Measurements from ENCODE around the gene PPBP. TPM values are rescaled to one million over a fixed set of nuclear protein-coding genes. Genes with fewer than 3 reads are reported as not detected.
"Not testable (repeated sequence)": the region's sequence is repeated elsewhere in the genome, so short reads cannot be mapped to it uniquely, and the experiment has no call there.

The PPBP gene
- polyA plus RNA-seq, 1 donor from 2014 or later = not detected

DNA sequence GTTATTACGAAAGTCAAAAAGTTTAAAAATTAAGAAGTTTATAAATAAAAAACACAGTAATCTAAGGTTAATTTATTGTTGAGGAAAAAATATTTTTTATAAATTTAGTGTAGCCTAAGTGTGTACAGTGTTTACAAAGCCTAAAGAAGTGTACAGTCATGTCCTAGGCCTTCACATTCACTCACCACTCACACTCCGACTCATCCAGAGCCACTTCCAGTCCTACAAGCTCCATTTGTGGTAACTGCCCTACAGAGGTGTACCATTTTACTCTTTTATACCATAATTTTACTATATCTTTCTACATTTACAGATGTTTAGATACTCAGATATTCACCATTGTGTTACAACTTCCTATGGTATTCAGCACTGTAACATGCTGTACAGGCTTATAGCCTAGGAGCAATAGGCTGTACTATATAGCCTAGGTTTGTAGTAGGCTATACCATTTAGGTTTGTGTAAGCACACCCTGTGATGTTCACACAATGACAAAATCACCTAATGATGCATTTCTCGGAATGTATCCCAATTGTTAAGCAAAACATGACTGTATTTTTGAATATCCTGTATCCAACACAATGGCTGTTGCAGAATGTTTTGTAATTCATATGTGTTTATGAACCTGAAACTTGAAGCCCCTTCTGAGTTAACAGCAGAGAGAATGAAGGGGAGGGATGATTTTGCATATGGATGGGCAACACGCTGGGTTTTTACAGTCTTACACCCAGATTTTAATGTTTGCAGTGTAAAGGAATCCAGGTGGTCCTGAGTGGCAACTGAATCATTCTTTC is 3.1 kb downstream of the PPBP start:
- TF ChIP-seq, protein P1, sequence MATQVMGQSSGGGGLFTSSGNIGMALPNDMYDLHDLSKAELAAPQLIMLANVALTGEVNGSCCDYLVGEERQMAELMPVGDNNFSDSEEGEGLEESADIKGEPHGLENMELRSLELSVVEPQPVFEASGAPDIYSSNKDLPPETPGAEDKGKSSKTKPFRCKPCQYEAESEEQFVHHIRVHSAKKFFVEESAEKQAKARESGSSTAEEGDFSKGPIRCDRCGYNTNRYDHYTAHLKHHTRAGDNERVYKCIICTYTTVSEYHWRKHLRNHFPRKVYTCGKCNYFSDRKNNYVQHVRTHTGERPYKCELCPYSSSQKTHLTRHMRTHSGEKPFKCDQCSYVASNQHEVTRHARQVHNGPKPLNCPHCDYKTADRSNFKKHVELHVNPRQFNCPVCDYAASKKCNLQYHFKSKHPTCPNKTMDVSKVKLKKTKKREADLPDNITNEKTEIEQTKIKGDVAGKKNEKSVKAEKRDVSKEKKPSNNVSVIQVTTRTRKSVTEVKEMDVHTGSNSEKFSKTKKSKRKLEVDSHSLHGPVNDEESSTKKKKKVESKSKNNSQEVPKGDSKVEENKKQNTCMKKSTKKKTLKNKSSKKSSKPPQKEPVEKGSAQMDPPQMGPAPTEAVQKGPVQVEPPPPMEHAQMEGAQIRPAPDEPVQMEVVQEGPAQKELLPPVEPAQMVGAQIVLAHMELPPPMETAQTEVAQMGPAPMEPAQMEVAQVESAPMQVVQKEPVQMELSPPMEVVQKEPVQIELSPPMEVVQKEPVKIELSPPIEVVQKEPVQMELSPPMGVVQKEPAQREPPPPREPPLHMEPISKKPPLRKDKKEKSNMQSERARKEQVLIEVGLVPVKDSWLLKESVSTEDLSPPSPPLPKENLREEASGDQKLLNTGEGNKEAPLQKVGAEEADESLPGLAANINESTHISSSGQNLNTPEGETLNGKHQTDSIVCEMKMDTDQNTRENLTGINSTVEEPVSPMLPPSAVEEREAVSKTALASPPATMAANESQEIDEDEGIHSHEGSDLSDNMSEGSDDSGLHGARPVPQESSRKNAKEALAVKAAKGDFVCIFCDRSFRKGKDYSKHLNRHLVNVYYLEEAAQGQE (IDR thresholded peaks at IDR 0.05; ENCODE audit: borderline replicate concordance) = no peak
- no peak for TF ChIP-seq SMC3 (conservative IDR thresholded peaks at IDR 0.05; ENCODE audit: poor library complexity)
- Histone ChIP-seq H3F3A (ENCODE audit: insufficient read depth, low read length, poor library complexity, severe bottlenecking) (no peaks in the 10 kb centered on the region), H3K27me3 (ENCODE audit: insufficient read depth, low read depth, low read length) (no peaks in the 10 kb centered on the region), H4K20me1 (ENCODE audit: insufficient read depth) (no peaks in the 10 kb centered on the region), H3K4me3 (ENCODE audit: low read length) (no peak overlapping the region), H3K36me3 (ENCODE audit: insufficient read depth, low read length) (no peaks in the 10 kb centered on the region), H3K27ac (ENCODE audit: low read length) (no peak overlapping the region), H3K9me3 (ENCODE audit: low read length) (no peaks in the 10 kb centered on the region), H3K79me2 (replicated peaks; ENCODE audit: insufficient read depth, low read length) (no peaks in the 10 kb centered on the region), H3K9ac (ENCODE audit: low read length) (no peak overlapping the region), H3K9me2 (ENCODE audit: insufficient read depth, low read length) (no peaks in the 10 kb centered on the region), H2AFZ (ENCODE audit: low read depth, low read length) (no peak overlapping the region), H3K4me2 (ENCODE audit: low read length) (no peak overlapping the region)

DNA sequence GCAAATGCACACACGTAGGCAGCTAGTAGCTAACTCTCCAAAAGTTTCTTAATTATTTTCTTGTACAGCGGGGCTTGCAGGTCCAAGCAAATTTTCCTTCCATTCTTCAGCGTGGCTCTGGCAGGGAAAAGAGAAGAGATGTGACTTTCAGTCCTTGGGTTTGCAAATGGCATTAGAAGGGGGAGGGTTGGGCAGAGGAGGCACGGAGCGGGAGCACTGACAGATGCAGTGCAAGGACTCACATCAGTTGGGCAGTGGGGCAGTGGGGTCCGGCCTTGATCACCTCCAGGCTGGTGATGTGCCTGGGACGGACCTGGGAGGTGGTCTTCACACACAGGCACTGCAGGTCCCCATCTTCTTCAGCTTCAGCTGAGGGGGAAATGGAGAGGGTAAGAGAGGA is 6.8 kb downstream of the PPBP start:
- H2AFZ ChIP-seq (ENCODE audit: low read depth, low read length) = not testable (repeated sequence)

DNA sequence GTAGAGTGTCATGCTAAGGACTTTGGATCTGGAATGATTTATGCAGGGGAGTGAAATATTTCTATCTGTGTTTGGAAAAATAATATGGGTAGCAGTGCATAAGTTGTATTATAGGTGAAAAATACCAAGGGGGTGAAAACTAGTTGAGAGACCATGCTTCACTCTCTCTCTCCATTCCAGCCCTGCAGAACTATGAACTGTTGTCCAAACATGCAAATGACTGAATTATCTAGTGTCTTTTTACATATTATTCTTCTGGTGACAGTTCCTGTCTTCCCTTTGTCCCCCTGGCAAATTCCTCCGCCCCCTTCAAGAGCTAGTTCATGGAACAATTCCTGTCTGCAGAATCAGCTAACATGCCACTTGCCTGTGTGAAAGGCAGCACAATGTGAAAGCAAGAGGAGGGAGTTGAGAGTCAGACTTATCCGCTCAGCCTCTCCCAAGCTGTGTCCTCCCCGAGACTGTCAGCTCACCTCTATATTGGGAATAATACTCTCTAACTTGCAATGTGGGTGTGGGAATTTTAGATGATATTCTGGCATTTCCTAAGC is 8.5 kb downstream of the PPBP start:
- TF ChIP-seq EP300 (conservative IDR thresholded peaks at IDR 0.05; ENCODE audit: poor library complexity, severe bottlenecking) (no peak), POLR2AphosphoS5 (IDR thresholded peaks at IDR 0.05) (no peak), MXI1 (conservative IDR thresholded peaks at IDR 0.05; ENCODE audit: poor library complexity, severe bottlenecking) (no peak), SMC3 (conservative IDR thresholded peaks at IDR 0.05; ENCODE audit: poor library complexity) (no peak), RAD21 (conservative IDR thresholded peaks at IDR 0.05) (no peak), TAF1 (IDR thresholded peaks at IDR 0.05; ENCODE audit: low read depth) (no peak), EZH2 (IDR thresholded peaks at IDR 0.05; ENCODE audit: borderline replicate concordance, insufficient read depth, low read length, poor library complexity, severe bottlenecking) (no peak)
- TF ChIP-seq, protein P2, sequence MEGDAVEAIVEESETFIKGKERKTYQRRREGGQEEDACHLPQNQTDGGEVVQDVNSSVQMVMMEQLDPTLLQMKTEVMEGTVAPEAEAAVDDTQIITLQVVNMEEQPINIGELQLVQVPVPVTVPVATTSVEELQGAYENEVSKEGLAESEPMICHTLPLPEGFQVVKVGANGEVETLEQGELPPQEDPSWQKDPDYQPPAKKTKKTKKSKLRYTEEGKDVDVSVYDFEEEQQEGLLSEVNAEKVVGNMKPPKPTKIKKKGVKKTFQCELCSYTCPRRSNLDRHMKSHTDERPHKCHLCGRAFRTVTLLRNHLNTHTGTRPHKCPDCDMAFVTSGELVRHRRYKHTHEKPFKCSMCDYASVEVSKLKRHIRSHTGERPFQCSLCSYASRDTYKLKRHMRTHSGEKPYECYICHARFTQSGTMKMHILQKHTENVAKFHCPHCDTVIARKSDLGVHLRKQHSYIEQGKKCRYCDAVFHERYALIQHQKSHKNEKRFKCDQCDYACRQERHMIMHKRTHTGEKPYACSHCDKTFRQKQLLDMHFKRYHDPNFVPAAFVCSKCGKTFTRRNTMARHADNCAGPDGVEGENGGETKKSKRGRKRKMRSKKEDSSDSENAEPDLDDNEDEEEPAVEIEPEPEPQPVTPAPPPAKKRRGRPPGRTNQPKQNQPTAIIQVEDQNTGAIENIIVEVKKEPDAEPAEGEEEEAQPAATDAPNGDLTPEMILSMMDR (IDR thresholded peaks at IDR 0.05; ENCODE audit: poor library complexity, severe bottlenecking) = no peak
- TF ChIP-seq, protein P1 (IDR thresholded peaks at IDR 0.05; ENCODE audit: borderline replicate concordance) = no peak
- Histone ChIP-seq H4K20me1 (ENCODE audit: insufficient read depth) (no peaks in the 10 kb centered on the region), H3K4me3 (ENCODE audit: low read length) (no peak overlapping the region), H3K36me3 (ENCODE audit: insufficient read depth, low read length) (no peaks in the 10 kb centered on the region), H3K9me3 (ENCODE audit: low read length) (no peaks in the 10 kb centered on the region), H3F3A (ENCODE audit: insufficient read depth, low read length, poor library complexity, severe bottlenecking) (no peaks in the 10 kb centered on the region), H3K27ac (ENCODE audit: low read length) (no peak overlapping the region), H3K27me3 (ENCODE audit: insufficient read depth, low read depth, low read length) (no peaks in the 10 kb centered on the region), H2AFZ (ENCODE audit: low read depth, low read length) (no peak overlapping the region), H3K9ac (ENCODE audit: low read length) (no peak overlapping the region), H3K4me2 (ENCODE audit: low read length) (no peak overlapping the region), H3K9me2 (ENCODE audit: insufficient read depth, low read length) (no peaks in the 10 kb centered on the region), H3K79me2 (replicated peaks; ENCODE audit: insufficient read depth, low read length) (no peaks in the 10 kb centered on the region)

More for the DNA sequence above, 6.8 kb downstream of the PPBP start:
- H4K20me1 ChIP-seq (ENCODE audit: insufficient read depth); H3K27me3 ChIP-seq (ENCODE audit: insufficient read depth, low read depth, low read length); H3K9ac ChIP-seq (ENCODE audit: low read length); H3K79me2 ChIP-seq (replicated peaks; ENCODE audit: insufficient read depth, low read length); H3K9me3 ChIP-seq (ENCODE audit: low read length); H3K4me2 ChIP-seq (ENCODE audit: low read length); H3K36me3 ChIP-seq (ENCODE audit: insufficient read depth, low read length); H3K9me2 ChIP-seq (ENCODE audit: insufficient read depth, low read length); H3F3A ChIP-seq (ENCODE audit: insufficient read depth, low read length, poor library complexity, severe bottlenecking); H3K4me3 ChIP-seq (ENCODE audit: low read length); H3K27ac ChIP-seq (ENCODE audit: low read length): not testable (repeated sequence)
